ENCODE measurements around the gene CLDN2.
A peak's percentile ranks its signal among the peaks of the same experiment; 100 is the strongest.

The CLDN2 gene

GRCh38 chrX:106894978-106895452, 25.2 kb upstream of the CLDN2 start:
- TF ChIP-seq ZFX (IDR thresholded peaks at IDR 0.05; ENCODE audit: borderline replicate concordance): no peak
- TF ChIP-seq, protein P1, sequence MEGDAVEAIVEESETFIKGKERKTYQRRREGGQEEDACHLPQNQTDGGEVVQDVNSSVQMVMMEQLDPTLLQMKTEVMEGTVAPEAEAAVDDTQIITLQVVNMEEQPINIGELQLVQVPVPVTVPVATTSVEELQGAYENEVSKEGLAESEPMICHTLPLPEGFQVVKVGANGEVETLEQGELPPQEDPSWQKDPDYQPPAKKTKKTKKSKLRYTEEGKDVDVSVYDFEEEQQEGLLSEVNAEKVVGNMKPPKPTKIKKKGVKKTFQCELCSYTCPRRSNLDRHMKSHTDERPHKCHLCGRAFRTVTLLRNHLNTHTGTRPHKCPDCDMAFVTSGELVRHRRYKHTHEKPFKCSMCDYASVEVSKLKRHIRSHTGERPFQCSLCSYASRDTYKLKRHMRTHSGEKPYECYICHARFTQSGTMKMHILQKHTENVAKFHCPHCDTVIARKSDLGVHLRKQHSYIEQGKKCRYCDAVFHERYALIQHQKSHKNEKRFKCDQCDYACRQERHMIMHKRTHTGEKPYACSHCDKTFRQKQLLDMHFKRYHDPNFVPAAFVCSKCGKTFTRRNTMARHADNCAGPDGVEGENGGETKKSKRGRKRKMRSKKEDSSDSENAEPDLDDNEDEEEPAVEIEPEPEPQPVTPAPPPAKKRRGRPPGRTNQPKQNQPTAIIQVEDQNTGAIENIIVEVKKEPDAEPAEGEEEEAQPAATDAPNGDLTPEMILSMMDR (IDR thresholded peaks at IDR 0.05): no peak
- H3K27ac ChIP-seq: no peak overlapping the region

- H3K27ac ChIP-seq: no peak overlapping the region
- no peak for TF ChIP-seq ZFX (IDR thresholded peaks at IDR 0.05; ENCODE audit: borderline replicate concordance)
- TF ChIP-seq, protein P1 (IDR thresholded peaks at IDR 0.05): no peak
Measured at GRCh38 chrX:106897259-106897658, 22.9 kb upstream of the CLDN2 start.

DNA sequence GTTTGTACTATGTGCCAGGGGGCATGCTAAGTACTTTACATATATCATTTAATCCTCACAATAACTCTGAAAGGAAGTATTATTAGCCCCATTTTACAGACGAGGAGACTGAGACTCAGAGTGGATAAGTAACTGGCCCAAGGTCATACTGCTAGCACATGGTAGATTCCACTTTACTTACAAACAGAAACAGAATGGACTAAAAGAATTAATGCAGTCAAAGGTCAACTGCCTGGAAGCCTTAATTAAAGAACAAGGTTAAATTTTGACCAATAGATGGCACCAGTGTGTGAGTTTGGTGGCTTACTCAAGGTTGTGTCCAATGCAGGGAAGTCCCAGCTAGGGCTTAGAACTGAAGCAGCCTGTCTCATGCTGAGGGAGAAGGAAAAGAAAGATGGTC, 21.7 kb upstream of the CLDN2 start:
- TF ChIP-seq, protein P1 (IDR thresholded peaks at IDR 0.05): peak; percentile 62
- TF ChIP-seq ZFX (IDR thresholded peaks at IDR 0.05; ENCODE audit: borderline replicate concordance): no peak
- H3K27ac ChIP-seq: no peak overlapping the region

GRCh38 chrX:106899276-106899675, 20.9 kb upstream of the CLDN2 start:
- no peak for TF ChIP-seq ZFX (IDR thresholded peaks at IDR 0.05; ENCODE audit: borderline replicate concordance)
- TF ChIP-seq, protein P1 (IDR thresholded peaks at IDR 0.05): no peak
- H3K27ac ChIP-seq: no peak overlapping the region

DNA sequence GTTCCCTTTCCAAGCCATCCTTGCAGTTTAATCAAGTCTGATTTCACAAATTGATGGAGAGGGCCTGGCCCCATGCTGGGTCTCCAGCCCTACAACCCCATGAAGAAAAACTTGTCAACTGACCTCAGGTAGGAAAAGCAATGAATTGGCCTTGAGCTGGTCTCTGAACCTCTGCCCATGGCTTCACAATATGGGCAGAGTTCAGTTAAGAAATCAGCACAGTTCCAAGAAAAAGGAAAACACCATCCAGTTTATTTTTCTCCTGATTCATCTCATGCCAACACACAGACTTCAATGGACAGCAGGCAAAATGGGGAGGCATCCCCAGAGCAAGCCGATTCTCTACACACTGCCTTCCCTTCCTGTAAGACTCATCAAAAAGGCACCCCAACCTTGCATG, 20.4 kb upstream of the CLDN2 start:
- H3K27ac ChIP-seq: no peak overlapping the region
- TF ChIP-seq ZFX (IDR thresholded peaks at IDR 0.05; ENCODE audit: borderline replicate concordance): no peak
- TF ChIP-seq, protein P1 (IDR thresholded peaks at IDR 0.05): no peak

- H3K27ac ChIP-seq: no peak overlapping the region
- TF ChIP-seq, protein P1 (IDR thresholded peaks at IDR 0.05): no peak
- TF ChIP-seq ZFX (IDR thresholded peaks at IDR 0.05; ENCODE audit: borderline replicate concordance): no peak
Measured at GRCh38 chrX:106901341-106901740, 18.9 kb upstream of the CLDN2 start.

GRCh38 chrX:106901781-106902219, 18.4 kb upstream of the CLDN2 start:
- TF ChIP-seq ZFX (IDR thresholded peaks at IDR 0.05; ENCODE audit: borderline replicate concordance): no peak
- TF ChIP-seq, protein P1 (IDR thresholded peaks at IDR 0.05): no peak
- H3K27ac ChIP-seq: no peak overlapping the region

Data from 22Rv1 (cell line).